ENCODE measurements around the gene CCND2. TPM values are rescaled to one million over a fixed set of nuclear protein-coding genes. Genes with fewer than 3 reads are reported as not detected.

The CCND2 gene
- total RNA-seq, 1 donor from 2014 or later = 283 TPM

- peaks cover 22% of the 10 kb centered on the region for H3K36me3 ChIP-seq
- no peaks in the 10 kb centered on the region for H3K9me3 ChIP-seq (replicated peaks)
- peaks cover 60% of the 10 kb centered on the region for H3K27me3 ChIP-seq (ENCODE audit: low read depth)
- no peak for TF ChIP-seq CTCF (IDR thresholded peaks at IDR 0.05; ENCODE audit: borderline replicate concordance)
- no peak for DNase-seq
- intact Hi-C loops (cut with micrococcal nuclease) = loop anchor here (5.0 to 10.0 kb wide), 2 partner anchors 167 to 280 kb away; no protein-coding TSS in a partner anchor
- H3K4me3 ChIP-seq = peak overlapping the region; percentile 86
- peaks cover 93% of the 10 kb centered on the region for H3K4me1 ChIP-seq
- H3K27ac ChIP-seq (replicated peaks) = peak overlapping the region; percentile 97
Observed at GRCh38 chr12:4274396-4275015, 944 bp downstream of the CCND2 start.

GRCh38 chr12:4275016-4275869 is 1.7 kb downstream of the CCND2 start:
- Histone ChIP-seq H3K27ac (replicated peaks) (peak overlapping the region; percentile 97), H3K9me3 (replicated peaks) (no peaks in the 10 kb centered on the region), H3K4me3 (peak overlapping the region; percentile 86), H3K36me3 (peaks cover 29% of the 10 kb centered on the region), H3K27me3 (ENCODE audit: low read depth) (peaks cover 53% of the 10 kb centered on the region), H3K4me1 (peaks cover 93% of the 10 kb centered on the region)
- no peak for TF ChIP-seq CTCF (IDR thresholded peaks at IDR 0.05; ENCODE audit: borderline replicate concordance)
- no peak for DNase-seq
- intact Hi-C loops (cut with micrococcal nuclease) = loop anchor here (5.0 to 10.0 kb wide), 2 partner anchors 168 to 280 kb away; no protein-coding TSS in a partner anchor

- DNase-seq = no peak
Observed at GRCh38 chr12:4275870-4276301, 2.3 kb downstream of the CCND2 start.

GRCh38 chr12:4276524-4277204 is 3.1 kb downstream of the CCND2 start:
- DNase-seq = peak; percentile 82
- H3K36me3 ChIP-seq = peaks cover 39% of the 10 kb centered on the region
- no peaks in the 10 kb centered on the region for H3K9me3 ChIP-seq (replicated peaks)
- H3K4me3 ChIP-seq = peak overlapping the region; percentile 86
- H3K27me3 ChIP-seq (ENCODE audit: low read depth) = peaks cover 41% of the 10 kb centered on the region
- intact Hi-C loops (cut with micrococcal nuclease) = loop anchor here (5.0 to 10.0 kb wide), 2 partner anchors 169 to 282 kb away; no protein-coding TSS in a partner anchor
- TF ChIP-seq CTCF (IDR thresholded peaks at IDR 0.05; ENCODE audit: borderline replicate concordance) = peak; percentile 92
- peak overlapping the region; percentile 97 for H3K27ac ChIP-seq (replicated peaks)
- H3K4me1 ChIP-seq = peaks cover 93% of the 10 kb centered on the region

More at GRCh38 chr12:4275870-4276301, 2.3 kb downstream of the CCND2 start:
- TF ChIP-seq CTCF (IDR thresholded peaks at IDR 0.05; ENCODE audit: borderline replicate concordance) = no peak
- H3K36me3 ChIP-seq = peaks cover 32% of the 10 kb centered on the region
- intact Hi-C loops (cut with micrococcal nuclease) = loop anchor here (5.0 to 10.0 kb wide), 2 partner anchors 169 to 281 kb away; no protein-coding TSS in a partner anchor
- no peaks in the 10 kb centered on the region for H3K9me3 ChIP-seq (replicated peaks)
- peak overlapping the region; percentile 97 for H3K27ac ChIP-seq (replicated peaks)
- peaks cover 49% of the 10 kb centered on the region for H3K27me3 ChIP-seq (ENCODE audit: low read depth)
- peak overlapping the region; percentile 86 for H3K4me3 ChIP-seq
- H3K4me1 ChIP-seq = peaks cover 93% of the 10 kb centered on the region

- DNase-seq = no peak
- Histone ChIP-seq H3K27me3 (ENCODE audit: low read depth) (peaks cover 38% of the 10 kb centered on the region), H3K36me3 (peaks cover 44% of the 10 kb centered on the region), H3K9me3 (replicated peaks) (no peaks in the 10 kb centered on the region), H3K4me3 (peak overlapping the region; percentile 86), H3K4me1 (peaks cover 94% of the 10 kb centered on the region), H3K27ac (replicated peaks) (peak overlapping the region; percentile 97)
- intact Hi-C loops (cut with micrococcal nuclease) = loop anchor here (5.0 to 10.0 kb wide), 2 partner anchors 170 to 282 kb away; no protein-coding TSS in a partner anchor
- TF ChIP-seq CTCF (IDR thresholded peaks at IDR 0.05; ENCODE audit: borderline replicate concordance) = peak; percentile 5
Observed at GRCh38 chr12:4277205-4277543, 3.6 kb downstream of the CCND2 start.

Measured in left ventricle myocardium inferior (tissue), 1 donor.